AG20443 (cell line): ENCODE measurements around the gene NGRN.
A peak's percentile ranks its signal among the peaks of the same experiment; 100 is the strongest.

Source experiments
- DNase-seq: peaks from one replicate; pipeline ENCODE4 v3.0.0; 2012; ENCODE audit warnings: low spot score, mixed read lengths

Gene NGRN

GRCh38 chr15:90320062-90320884, 54.8 kb downstream of the NGRN start:
- peak; percentile 93 for DNase-seq

DNA sequence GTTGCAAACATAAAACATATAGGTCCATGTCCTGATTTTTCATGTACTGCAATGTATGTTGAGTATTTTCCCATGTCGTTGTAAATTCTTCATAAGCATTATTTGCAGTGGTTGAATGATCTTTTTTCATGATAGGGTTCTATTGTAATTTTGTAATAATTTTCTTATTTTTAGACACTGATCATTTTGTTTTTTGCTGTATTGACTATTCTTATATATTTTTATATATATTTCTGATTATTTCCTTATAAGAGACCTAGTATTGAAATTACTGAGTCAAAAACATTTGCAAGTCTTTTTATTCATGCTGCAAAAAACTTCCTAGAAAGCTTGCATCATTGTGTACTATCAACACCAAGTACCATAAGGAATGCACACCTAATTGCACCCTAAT, 55.4 kb downstream of the NGRN start:
- no peak for DNase-seq
